ENCODE results near the gene SLC39A13. TPM values are rescaled to one million over a fixed set of nuclear protein-coding genes. Genes with fewer than 3 reads are reported as not detected.

Gene SLC39A13
- total and polyA plus RNA-seq, 2 of the 13 experiments (the other 11 are each of a cell fraction or from before 2014, with no cell fraction given): 15.3 to 30.5 TPM

DNA sequence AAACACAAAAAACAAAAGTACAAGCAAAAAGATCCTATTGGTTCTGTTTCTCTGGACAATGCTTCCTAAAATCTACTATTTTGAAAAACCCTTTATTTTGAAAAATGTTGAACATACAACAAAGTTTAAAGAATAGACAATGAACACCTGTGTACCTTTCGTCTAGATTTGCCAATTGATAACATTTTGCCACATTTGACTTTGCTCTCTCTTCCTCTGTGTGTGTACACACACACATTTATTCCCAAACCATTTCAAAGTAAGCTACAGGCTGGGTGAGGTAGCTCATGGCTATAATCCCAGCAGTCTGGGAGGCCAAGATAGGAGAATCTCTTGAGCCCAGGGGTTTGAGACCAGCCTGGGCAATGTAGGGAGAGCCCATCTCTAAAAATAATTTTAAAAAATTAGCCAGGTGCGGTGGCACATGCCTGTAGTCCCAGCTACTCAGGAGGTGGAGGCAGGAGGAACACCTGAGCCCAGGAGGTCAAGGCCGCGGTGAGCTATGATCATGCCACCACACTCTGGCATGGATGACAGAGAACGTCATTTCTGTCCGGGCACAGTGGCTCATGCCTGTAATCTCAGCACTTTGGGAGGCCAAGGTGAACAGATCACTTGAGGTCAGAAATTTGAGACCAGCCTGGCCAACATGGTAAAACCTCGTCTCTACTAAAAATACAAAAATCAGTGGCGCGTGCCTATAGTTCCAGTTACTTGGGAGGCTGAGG, 23.1 kb downstream of the SLC39A13 start (continued):
- TF ChIP-seq AFF4 (CRISPR knock-in tag; IDR thresholded peaks at IDR 0.05): no peak
- no peak for TF ChIP-seq ZNF510 (CRISPR knock-in tag; IDR thresholded peaks at IDR 0.05; ENCODE audit: low read depth)
- TF ChIP-seq E2F1 (CRISPR knock-in tag; IDR thresholded peaks at IDR 0.05): no peak
- TF ChIP-seq ZNF430 (CRISPR knock-in tag; IDR thresholded peaks at IDR 0.05): no peak
- TF ChIP-seq ZNF263 (CRISPR knock-in tag; IDR thresholded peaks at IDR 0.05): no peak
- TF ChIP-seq ZNF766 (CRISPR knock-in tag; IDR thresholded peaks at IDR 0.05; ENCODE audit: borderline replicate concordance): no peak
- TF ChIP-seq MAFG (CRISPR knock-in tag; IDR thresholded peaks at IDR 0.05): no peak
- no peak for TF ChIP-seq ELF1 (CRISPR knock-in tag; IDR thresholded peaks at IDR 0.05)
- no peak for TF ChIP-seq SKI (IDR thresholded peaks at IDR 0.05; ENCODE audit: partially characterized antibody)
